CD4-positive, alpha-beta T cell treated with Interleukin-1 beta for 1 hour (primary cell): ENCODE data around the gene ZBTB17.
"Not testable (repeated sequence)": the region's sequence is repeated elsewhere in the genome, so short reads cannot be mapped to it uniquely, and the experiment has no call there.

ENCODE experiments used
- DNase-seq, 2 donors: peaks; one replicate each; pipeline ENCODE4 v3.0.0-alpha.2; 2020 to 2022

ZBTB17 gene

GRCh38 chr1:15934211-15935055 is 41.5 kb downstream of the ZBTB17 start:
- DNase-seq, result no peak

DNA sequence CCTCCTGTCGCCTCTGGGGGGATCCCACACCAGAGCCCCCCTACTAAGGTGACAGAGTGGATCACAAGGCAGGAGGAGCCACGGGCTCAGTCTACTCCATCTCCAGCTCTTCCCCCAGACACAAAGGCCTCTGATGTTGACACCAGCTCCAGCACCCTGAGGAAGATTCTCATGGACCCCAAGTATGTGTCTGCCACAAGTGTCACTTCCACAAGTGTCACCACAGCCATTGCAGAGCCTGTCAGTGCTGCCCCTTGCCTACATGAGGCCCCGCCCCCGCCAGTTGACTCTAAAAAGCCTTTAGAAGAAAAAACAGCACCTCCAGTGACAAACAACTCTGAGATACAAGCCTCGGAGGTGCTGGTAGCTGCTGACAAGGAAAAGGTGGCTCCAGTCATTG is 42.2 kb downstream of the ZBTB17 start:
- no peak for DNase-seq

DNA sequence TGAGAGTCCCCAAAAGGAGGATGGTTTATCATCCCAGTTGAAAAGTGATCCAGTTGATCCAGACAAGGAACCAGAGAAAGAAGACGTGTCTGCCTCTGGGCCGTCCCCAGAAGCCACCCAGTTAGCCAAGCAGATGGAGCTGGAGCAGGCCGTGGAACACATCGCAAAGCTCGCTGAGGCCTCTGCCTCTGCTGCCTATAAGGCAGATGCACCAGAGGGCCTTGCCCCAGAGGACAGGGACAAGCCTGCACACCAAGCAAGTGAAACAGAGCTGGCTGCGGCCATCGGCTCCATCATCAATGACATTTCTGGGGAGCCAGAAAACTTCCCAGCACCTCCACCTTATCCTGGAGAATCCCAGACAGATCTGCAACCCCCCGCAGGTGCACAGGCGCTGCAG is 43.3 kb downstream of the ZBTB17 start:
- no peak for DNase-seq

GRCh38 chr1:15931884-15932283 is 44.0 kb downstream of the ZBTB17 start:
- DNase-seq, result no peak

DNA sequence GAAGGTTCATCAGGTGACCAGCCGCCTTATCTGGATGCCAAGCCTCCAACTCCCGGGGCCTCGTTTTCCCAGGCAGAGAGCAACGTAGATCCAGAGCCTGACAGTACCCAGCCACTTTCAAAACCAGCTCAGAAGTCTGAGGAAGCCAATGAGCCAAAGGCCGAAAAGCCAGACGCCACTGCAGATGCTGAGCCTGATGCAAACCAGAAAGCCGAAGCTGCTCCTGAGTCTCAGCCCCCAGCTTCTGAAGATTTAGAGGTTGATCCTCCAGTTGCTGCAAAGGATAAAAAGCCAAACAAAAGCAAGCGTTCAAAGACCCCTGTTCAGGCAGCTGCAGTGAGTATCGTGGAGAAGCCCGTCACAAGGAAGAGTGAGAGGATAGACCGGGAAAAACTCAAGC is 44.5 kb downstream of the ZBTB17 start:
- DNase-seq, result no peak

- DNase-seq, result no peak
Measured at GRCh38 chr1:15928971-15929965, 46.6 kb downstream of the ZBTB17 start.

GRCh38 chr1:15926448-15926847 is 49.5 kb downstream of the ZBTB17 start:
- DNase-seq, result not testable (repeated sequence)

GRCh38 chr1:15923241-15923640 is 52.7 kb downstream of the ZBTB17 start:
- no peak for DNase-seq

DNA sequence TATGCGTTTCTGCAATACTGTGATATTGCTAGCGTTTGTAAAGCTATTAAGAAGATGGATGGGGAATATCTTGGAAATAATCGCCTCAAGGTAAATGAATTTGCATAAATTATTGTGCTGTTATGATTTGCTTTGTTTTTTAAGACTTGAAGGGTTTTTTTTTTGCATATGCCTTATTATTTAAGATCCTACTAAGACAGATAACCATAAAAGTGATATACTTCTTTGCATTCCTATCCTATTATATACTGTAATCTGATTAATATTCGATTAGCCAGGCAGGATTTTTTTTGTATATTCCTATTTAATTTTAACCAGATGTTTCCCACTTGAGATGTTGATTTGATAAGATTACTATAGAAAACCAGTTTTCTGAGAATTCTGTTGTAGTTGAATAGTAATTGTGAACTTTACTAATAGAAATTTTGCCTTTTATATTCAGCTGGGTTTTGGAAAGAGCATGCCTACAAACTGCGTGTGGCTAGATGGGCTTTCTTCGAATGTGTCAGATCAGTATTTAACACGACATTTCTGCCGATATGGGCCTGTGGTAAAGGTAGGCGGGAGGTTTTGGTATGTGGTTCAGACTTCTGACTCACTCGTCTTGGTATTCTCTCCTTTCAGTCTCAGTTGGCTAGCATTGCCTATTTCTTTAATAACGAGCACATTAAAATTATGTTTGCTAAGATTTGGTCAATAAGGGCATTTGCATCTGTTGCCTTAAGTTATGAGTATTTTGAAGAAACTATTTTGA is 56.8 kb downstream of the ZBTB17 start:
- peak; percentile 24 to 46 for DNase-seq

GRCh38 chr1:15916916-15917315 is 59.0 kb downstream of the ZBTB17 start:
- DNase-seq, result peak in 1 of 2 donors; percentile 10

GRCh38 chr1:15916417-15916816 is 59.5 kb downstream of the ZBTB17 start:
- DNase-seq, result no peak

DNA sequence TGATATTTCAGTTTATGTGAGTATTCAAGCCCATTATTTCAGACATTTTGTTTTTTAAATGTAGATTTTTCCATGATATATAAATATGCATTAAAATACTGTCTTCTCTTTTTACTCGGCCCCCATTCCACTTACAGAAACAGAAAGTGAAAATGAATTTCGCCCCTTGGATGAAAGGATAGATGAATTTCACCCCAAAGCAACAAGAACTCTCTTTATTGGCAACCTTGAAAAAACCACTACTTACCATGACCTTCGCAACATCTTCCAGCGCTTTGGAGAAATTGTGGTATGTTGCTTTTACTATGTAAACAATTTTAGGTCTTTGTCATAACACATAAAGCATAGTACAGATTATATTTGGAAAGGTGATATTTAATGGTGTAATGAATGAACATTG is 59.9 kb downstream of the ZBTB17 start:
- peak in 1 of 2 donors; percentile 45 for DNase-seq

- DNase-seq, result not testable (repeated sequence)
Measured at GRCh38 chr1:15913607-15914006, 62.3 kb downstream of the ZBTB17 start.

GRCh38 chr1:15911927-15912326 is 64.0 kb downstream of the ZBTB17 start:
- no peak for DNase-seq

GRCh38 chr1:15911141-15911540 is 64.8 kb downstream of the ZBTB17 start:
- no peak for DNase-seq

GRCh38 chr1:15908597-15908996 is 67.3 kb downstream of the ZBTB17 start:
- DNase-seq, result no peak

- no peak for DNase-seq
Measured at GRCh38 chr1:15902882-15903281, 73.0 kb downstream of the ZBTB17 start.

DNA sequence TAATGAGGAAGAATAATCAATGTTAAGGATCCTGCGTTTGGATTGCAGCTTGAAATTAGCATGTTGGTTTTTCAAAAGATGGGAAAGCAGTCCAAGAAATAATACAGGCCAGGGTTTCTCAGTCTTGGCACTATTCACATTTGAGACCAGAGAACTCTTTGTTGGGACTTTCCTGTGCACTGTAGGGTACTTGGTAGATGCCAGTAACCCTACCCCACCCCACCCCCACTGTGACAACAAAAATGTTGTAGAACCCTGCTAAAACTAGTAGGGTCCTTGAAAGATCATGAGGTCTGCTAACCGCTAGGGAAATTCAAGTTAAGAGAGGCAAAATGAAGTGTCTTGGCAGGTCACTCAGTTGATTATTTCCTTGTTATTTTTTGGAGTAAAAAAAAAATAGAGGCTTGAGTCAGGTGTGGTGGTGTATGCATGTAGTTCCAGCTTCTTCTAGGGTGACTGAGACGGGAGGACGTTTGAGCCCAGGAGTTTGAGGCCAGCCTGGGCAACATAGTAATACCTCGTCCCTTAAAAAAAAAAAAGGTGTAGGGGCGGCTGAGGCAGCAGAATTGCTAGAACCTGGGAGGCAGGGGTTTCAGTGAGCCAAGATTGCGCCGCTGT is 75.1 kb downstream of the ZBTB17 start:
- no peak for DNase-seq

GRCh38 chr1:15899266-15899665 is 76.6 kb downstream of the ZBTB17 start:
- DNase-seq, result no peak

- DNase-seq, result not testable (repeated sequence)
Measured at GRCh38 chr1:15896841-15897610, 78.9 kb downstream of the ZBTB17 start.

DNA sequence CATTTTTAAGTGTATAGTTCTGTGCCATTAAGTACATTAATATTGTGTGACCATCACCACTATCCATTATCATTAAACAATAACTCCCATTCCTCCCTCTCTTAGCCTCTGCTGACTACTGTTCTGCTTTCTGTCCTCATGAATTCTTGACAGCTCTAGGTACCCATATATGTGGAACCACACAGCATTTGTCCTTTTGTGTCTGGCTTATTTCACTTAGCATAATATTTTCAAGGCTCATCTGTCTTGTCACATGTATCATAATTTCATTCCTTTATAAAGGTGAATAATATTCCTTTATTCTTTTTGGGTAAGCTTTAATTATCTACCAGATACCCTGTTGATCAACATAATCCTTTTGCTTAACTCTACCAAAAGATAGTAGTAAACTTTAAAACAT is 80.7 kb downstream of the ZBTB17 start:
- no peak for DNase-seq
